Sigmoid colon (tissue), 4 donors: ENCODE results near the gene ZNF837.
A peak's percentile ranks its signal among the peaks of the same experiment; 100 is the strongest.

ENCODE experiments used
- CTCF ChIP-seq, 4 experiments: fragments of 450-650 bp in 3 of 4; fragments of 200-600 bp in 1 of 4; IDR thresholded peaks; one replicate each; pipeline ENCODE4 v1.5.1; 2016 to 2019; ENCODE audit warnings: antibody characterized with exemption in 4 of 4, mild to moderate bottlenecking in 3 of 4, moderate library complexity in 2 of 4
- EP300 ChIP-seq, 4 donors: sonication (generic); formaldehyde crosslinking; IDR thresholded peaks; one replicate each; pipeline ENCODE4 v1.6.1; 2017; ENCODE audit warnings: antibody characterized with exemption in 4 of 4

GRCh38 chr19:58326914-58327726, 53.7 kb downstream of the ZNF837 start, which contains the start of gene ZSCAN22:
- TF ChIP-seq CTCF (IDR thresholded peaks at IDR 0.05) = no peak
- peak in 1 of 4 donors; percentile 17 for TF ChIP-seq EP300 (IDR thresholded peaks at IDR 0.05)
